ENCODE results near the gene DNAAF9.
"Not testable (repeated sequence)": the region's sequence is repeated elsewhere in the genome, so short reads cannot be mapped to it uniquely, and the experiment has no call there.

DNAAF9 gene

GRCh38 chr20:3431109-3431508 is 23.6 kb upstream of the DNAAF9 start:
- Histone ChIP-seq H3K9me3 (ENCODE audit: insufficient read depth, low read depth, low read length) (no peaks in the 10 kb centered on the region), H3K4me2 (ENCODE audit: low read depth, low read length, poor library complexity, severe bottlenecking) (no peak overlapping the region), H3K36me3 (ENCODE audit: insufficient read depth, low read length) (no peaks in the 10 kb centered on the region)

GRCh38 chr20:3430376-3431069 is 23.1 kb upstream of the DNAAF9 start:
- no peak overlapping the region for H2AFZ ChIP-seq (ENCODE audit: low read length)
- no peak overlapping the region for H3K4me3 ChIP-seq (ENCODE audit: low read length, poor library complexity, severe bottlenecking)
- TF ChIP-seq CTCF (conservative IDR thresholded peaks at IDR 0.05; ENCODE audit: low read length) = no peak
- no peak for TF ChIP-seq EZH2phosphoT487 (IDR thresholded peaks at IDR 0.05; ENCODE audit: borderline replicate concordance)
- no peaks in the 10 kb centered on the region for H3K9me3 ChIP-seq (ENCODE audit: insufficient read depth, low read depth, low read length)
- no peaks in the 10 kb centered on the region for H3K4me1 ChIP-seq (ENCODE audit: insufficient read depth, low read length, poor library complexity, severe bottlenecking)
- no peak overlapping the region for H3K4me2 ChIP-seq (ENCODE audit: low read depth, low read length, poor library complexity, severe bottlenecking)
- no peak overlapping the region for H3K9ac ChIP-seq (ENCODE audit: low read depth, low read length, poor library complexity, severe bottlenecking)
- no peaks in the 10 kb centered on the region for H3K79me2 ChIP-seq (ENCODE audit: insufficient read depth, low read length)
- H4K20me1 ChIP-seq (ENCODE audit: insufficient read depth, low read length, poor library complexity, severe bottlenecking) = no peaks in the 10 kb centered on the region
- H3K27me3 ChIP-seq (ENCODE audit: insufficient read depth, low read length, poor library complexity, severe bottlenecking) = no peaks in the 10 kb centered on the region
- H3K36me3 ChIP-seq (ENCODE audit: insufficient read depth, low read length) = no peaks in the 10 kb centered on the region
- H3F3A ChIP-seq (ENCODE audit: low read depth) = no peaks in the 10 kb centered on the region
- no peaks in the 10 kb centered on the region for H3K9me2 ChIP-seq (replicated peaks; ENCODE audit: low read depth, low read length)

More at GRCh38 chr20:3431109-3431508, 23.6 kb upstream of the DNAAF9 start:
- Histone ChIP-seq H3F3A (ENCODE audit: low read depth) (no peaks in the 10 kb centered on the region), H2AFZ (ENCODE audit: low read length) (no peak overlapping the region), H4K20me1 (ENCODE audit: insufficient read depth, low read length, poor library complexity, severe bottlenecking) (no peaks in the 10 kb centered on the region), H3K9ac (ENCODE audit: low read depth, low read length, poor library complexity, severe bottlenecking) (no peak overlapping the region), H3K4me1 (ENCODE audit: insufficient read depth, low read length, poor library complexity, severe bottlenecking) (no peaks in the 10 kb centered on the region), H3K27me3 (ENCODE audit: insufficient read depth, low read length, poor library complexity, severe bottlenecking) (no peaks in the 10 kb centered on the region), H3K9me2 (replicated peaks; ENCODE audit: low read depth, low read length) (no peaks in the 10 kb centered on the region), H3K4me3 (ENCODE audit: low read length, poor library complexity, severe bottlenecking) (no peak overlapping the region), H3K79me2 (ENCODE audit: insufficient read depth, low read length) (no peaks in the 10 kb centered on the region)
- no peak for TF ChIP-seq CTCF (conservative IDR thresholded peaks at IDR 0.05; ENCODE audit: low read length)
- TF ChIP-seq EZH2phosphoT487 (IDR thresholded peaks at IDR 0.05; ENCODE audit: borderline replicate concordance) = no peak

GRCh38 chr20:3426766-3427165 is 19.3 kb upstream of the DNAAF9 start:
- H3K27me3 ChIP-seq (ENCODE audit: insufficient read depth, low read length, poor library complexity, severe bottlenecking); H3K9me3 ChIP-seq (ENCODE audit: insufficient read depth, low read depth, low read length); H3K79me2 ChIP-seq (ENCODE audit: insufficient read depth, low read length); H3K36me3 ChIP-seq (ENCODE audit: insufficient read depth, low read length); H3K4me2 ChIP-seq (ENCODE audit: low read depth, low read length, poor library complexity, severe bottlenecking); H3K9ac ChIP-seq (ENCODE audit: low read depth, low read length, poor library complexity, severe bottlenecking); H3F3A ChIP-seq (ENCODE audit: low read depth); H3K4me3 ChIP-seq (ENCODE audit: low read length, poor library complexity, severe bottlenecking); H2AFZ ChIP-seq (ENCODE audit: low read length); H3K4me1 ChIP-seq (ENCODE audit: insufficient read depth, low read length, poor library complexity, severe bottlenecking); H4K20me1 ChIP-seq (ENCODE audit: insufficient read depth, low read length, poor library complexity, severe bottlenecking); H3K9me2 ChIP-seq (replicated peaks; ENCODE audit: low read depth, low read length): not testable (repeated sequence)

GRCh38 chr20:3423126-3423525 is 15.7 kb upstream of the DNAAF9 start:
- no peak for TF ChIP-seq EZH2phosphoT487 (IDR thresholded peaks at IDR 0.05; ENCODE audit: borderline replicate concordance)
- TF ChIP-seq CTCF (conservative IDR thresholded peaks at IDR 0.05; ENCODE audit: low read length) = no peak
- H2AFZ ChIP-seq (ENCODE audit: low read length) = no peak overlapping the region
- H3K79me2 ChIP-seq (ENCODE audit: insufficient read depth, low read length) = no peaks in the 10 kb centered on the region
- H4K20me1 ChIP-seq (ENCODE audit: insufficient read depth, low read length, poor library complexity, severe bottlenecking) = no peaks in the 10 kb centered on the region
- no peak overlapping the region for H3K4me2 ChIP-seq (ENCODE audit: low read depth, low read length, poor library complexity, severe bottlenecking)
- no peaks in the 10 kb centered on the region for H3K9me3 ChIP-seq (ENCODE audit: insufficient read depth, low read depth, low read length)
- no peak overlapping the region for H3K9ac ChIP-seq (ENCODE audit: low read depth, low read length, poor library complexity, severe bottlenecking)
- H3K27me3 ChIP-seq (ENCODE audit: insufficient read depth, low read length, poor library complexity, severe bottlenecking) = no peaks in the 10 kb centered on the region
- no peaks in the 10 kb centered on the region for H3K9me2 ChIP-seq (replicated peaks; ENCODE audit: low read depth, low read length)
- no peaks in the 10 kb centered on the region for H3K4me1 ChIP-seq (ENCODE audit: insufficient read depth, low read length, poor library complexity, severe bottlenecking)
- no peaks in the 10 kb centered on the region for H3F3A ChIP-seq (ENCODE audit: low read depth)
- H3K36me3 ChIP-seq (ENCODE audit: insufficient read depth, low read length) = no peaks in the 10 kb centered on the region
- no peak overlapping the region for H3K4me3 ChIP-seq (ENCODE audit: low read length, poor library complexity, severe bottlenecking)

Data from Loucy (cell line).